Upper lobe of right lung (tissue), 1 donor: ENCODE results near the gene ADAM20. TPM values are rescaled to one million over a fixed set of nuclear protein-coding genes. Genes with fewer than 3 reads are reported as not detected.
A peak's percentile ranks its signal among the peaks of the same experiment; 100 is the strongest.

ENCODE experiments used
- ATAC-seq: fragments of 200-7000 bp; cut with Tn5 transposase; one replicate; pipeline ENCODE4 v1.9.1; 2020; ENCODE audit warnings: mild to moderate bottlenecking, moderate library complexity
- DNase-seq: peaks from one replicate; pipeline ENCODE4 v3.0.0-alpha.2; 2020
- H3K27ac ChIP-seq: fragments of 200-600 bp; one replicate; pipeline ENCODE4 v1.8.0; 2022
- H3K27me3 ChIP-seq: fragments of 200-600 bp; one replicate; pipeline ENCODE4 v1.8.0; 2022; ENCODE audit warnings: mild to moderate bottlenecking
- H3K36me3 ChIP-seq: fragments of 200-600 bp; one replicate; pipeline ENCODE4 v1.8.0; 2022
- H3K4me1 ChIP-seq: fragments of 200-600 bp; one replicate; pipeline ENCODE4 v1.8.0; 2022
- H3K4me3 ChIP-seq: fragments of 200-600 bp; one replicate; pipeline ENCODE4 v1.8.0; 2022; ENCODE audit warnings: mild to moderate bottlenecking
- H3K9me3 ChIP-seq: fragments of 200-600 bp; one replicate; pipeline ENCODE4 v1.8.0; 2022
- intact Hi-C: fragments of 100-400 bp; cut with DNase I; formaldehyde crosslinking; loops from one replicate; pipeline ENCODE4 v1.11.0; 2022
- long read RNA-seq: library from polyadenylated mRNA; unstranded; transcript quantifications from one replicate; pipeline ENCODE4 v2.0.0, GENCODE V29; 2021
- total RNA-seq: library from RNA; stranded (reverse); fragmentation: NEBNext Ultra II Directional; extraction: Animal tissue kit (Norgen Biotek cat#: 25700); gene quantifications from one replicate; pipeline ENCODE4 v1.2.1, GENCODE V29; 2021
- TF ChIP-seq, protein P1 (sequence below): fragments of 200-600 bp; IDR thresholded peaks from one replicate; pipeline ENCODE4 v1.8.0; 2022; ENCODE audit warnings: antibody characterized with exemption
- donor health status: DM: no; HTN: yes; CAD: no; lungs with severe emphysema.

ADAM20 gene
- total RNA-seq = 1.2 TPM
- long read RNA-seq = 0 reads

- no peaks in the 10 kb centered on the region for H3K4me1 ChIP-seq
- DNase-seq (no peak), ATAC-seq (no peak)
- H3K36me3 ChIP-seq = no peaks in the 10 kb centered on the region
- no peaks in the 10 kb centered on the region for H3K27me3 ChIP-seq
- no peak within 1 kb of the TSS for H3K27ac ChIP-seq
- no peaks in the 10 kb centered on the region for H3K9me3 ChIP-seq
- intact Hi-C loops = no loop called here
- no peak within 1 kb of the TSS for H3K4me3 ChIP-seq
- TF ChIP-seq, protein P1, sequence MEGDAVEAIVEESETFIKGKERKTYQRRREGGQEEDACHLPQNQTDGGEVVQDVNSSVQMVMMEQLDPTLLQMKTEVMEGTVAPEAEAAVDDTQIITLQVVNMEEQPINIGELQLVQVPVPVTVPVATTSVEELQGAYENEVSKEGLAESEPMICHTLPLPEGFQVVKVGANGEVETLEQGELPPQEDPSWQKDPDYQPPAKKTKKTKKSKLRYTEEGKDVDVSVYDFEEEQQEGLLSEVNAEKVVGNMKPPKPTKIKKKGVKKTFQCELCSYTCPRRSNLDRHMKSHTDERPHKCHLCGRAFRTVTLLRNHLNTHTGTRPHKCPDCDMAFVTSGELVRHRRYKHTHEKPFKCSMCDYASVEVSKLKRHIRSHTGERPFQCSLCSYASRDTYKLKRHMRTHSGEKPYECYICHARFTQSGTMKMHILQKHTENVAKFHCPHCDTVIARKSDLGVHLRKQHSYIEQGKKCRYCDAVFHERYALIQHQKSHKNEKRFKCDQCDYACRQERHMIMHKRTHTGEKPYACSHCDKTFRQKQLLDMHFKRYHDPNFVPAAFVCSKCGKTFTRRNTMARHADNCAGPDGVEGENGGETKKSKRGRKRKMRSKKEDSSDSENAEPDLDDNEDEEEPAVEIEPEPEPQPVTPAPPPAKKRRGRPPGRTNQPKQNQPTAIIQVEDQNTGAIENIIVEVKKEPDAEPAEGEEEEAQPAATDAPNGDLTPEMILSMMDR = no peak
Measured at GRCh38 chr14:70534904-70535303, at the start of gene ADAM20. Gene ADAM20 (minus strand): TSS chr14:70535004. CDS start chr14:70524757, 10,247 bp downstream.

- TF ChIP-seq, protein P1 = no peak
- Histone ChIP-seq H3K36me3 (peaks cover 18% of the 10 kb centered on the region), H3K4me1 (no peaks in the 10 kb centered on the region), H3K4me3 (no peak overlapping the region), H3K27me3 (no peaks in the 10 kb centered on the region), H3K9me3 (no peaks in the 10 kb centered on the region), H3K27ac (peak overlapping the region; percentile 24)
- ATAC-seq = peak; percentile 72
- intact Hi-C loops = no loop called here
- no peak for DNase-seq
Measured at GRCh38 chr14:70576891-70577290, 42.1 kb upstream of the ADAM20 start.

GRCh38 chr14:70573050-70573449, 38.2 kb upstream of the ADAM20 start:
- ATAC-seq (no peak), DNase-seq (no peak)
- no peaks in the 10 kb centered on the region for H3K4me1 ChIP-seq
- H3K36me3 ChIP-seq = no peaks in the 10 kb centered on the region
- H3K27me3 ChIP-seq = no peaks in the 10 kb centered on the region
- no peak overlapping the region for H3K4me3 ChIP-seq
- H3K9me3 ChIP-seq = no peaks in the 10 kb centered on the region
- intact Hi-C loops = no loop called here
- TF ChIP-seq, protein P1 = no peak
- no peak overlapping the region for H3K27ac ChIP-seq

GRCh38 chr14:70571139-70571538, 36.3 kb upstream of the ADAM20 start:
- Histone ChIP-seq H3K36me3 (peaks cover 6% of the 10 kb centered on the region), H3K4me1 (no peaks in the 10 kb centered on the region), H3K4me3 (no peak overlapping the region), H3K9me3 (no peaks in the 10 kb centered on the region), H3K27me3 (no peaks in the 10 kb centered on the region), H3K27ac (no peak overlapping the region)
- intact Hi-C loops = no loop called here
- TF ChIP-seq, protein P1 = no peak
- no peak for DNase-seq
- no peak for ATAC-seq

GRCh38 chr14:70567791-70568190, 33.0 kb upstream of the ADAM20 start:
- Histone ChIP-seq H3K9me3 (no peaks in the 10 kb centered on the region), H3K4me1 (no peaks in the 10 kb centered on the region), H3K27me3 (no peaks in the 10 kb centered on the region), H3K36me3 (peaks cover 21% of the 10 kb centered on the region), H3K4me3 (no peak overlapping the region), H3K27ac (no peak overlapping the region)
- peak; percentile 53 for ATAC-seq
- no peak for DNase-seq
- intact Hi-C loops = no loop called here
- TF ChIP-seq, protein P1 = peak; percentile 39

DNA sequence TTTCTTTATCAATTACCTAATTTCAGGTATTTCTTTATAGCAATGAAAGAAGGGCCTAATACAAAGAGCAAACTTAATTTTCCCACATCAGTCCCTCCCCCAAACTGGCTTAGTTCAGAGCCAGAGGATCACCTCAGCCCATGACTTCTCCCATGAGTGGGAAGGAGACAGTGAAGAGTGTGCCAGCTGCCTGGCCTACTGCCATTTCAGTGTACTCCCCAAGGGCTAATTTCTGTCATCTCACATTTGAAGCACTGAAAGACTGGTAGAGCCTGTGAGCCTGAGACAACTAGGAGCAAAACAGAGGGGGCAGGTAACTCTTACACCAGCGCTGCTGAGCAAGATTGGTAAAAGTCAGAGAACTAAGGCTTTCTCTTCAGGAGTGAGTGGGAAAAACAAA, 29.1 kb upstream of the ADAM20 start:
- peaks cover 21% of the 10 kb centered on the region for H3K36me3 ChIP-seq
- no peaks in the 10 kb centered on the region for H3K27me3 ChIP-seq
- H3K27ac ChIP-seq = no peak overlapping the region
- TF ChIP-seq, protein P1 = no peak
- no peak for ATAC-seq
- intact Hi-C loops = no loop called here
- no peak for DNase-seq
- no peaks in the 10 kb centered on the region for H3K9me3 ChIP-seq
- no peak overlapping the region for H3K4me3 ChIP-seq
- H3K4me1 ChIP-seq = no peaks in the 10 kb centered on the region
